HG03521 (cell line): ENCODE measurements around the gene SEC14L6.

ENCODE experiments used
- ATAC-seq: cut with Tn5 transposase; IDR thresholded peaks from one replicate; pipeline ENCODE4 v1.9.1; 2021; ENCODE audit warnings: mild to moderate bottlenecking, moderate library complexity; ENCODE audit not compliant: unreplicated experiment

Gene SEC14L6

DNA sequence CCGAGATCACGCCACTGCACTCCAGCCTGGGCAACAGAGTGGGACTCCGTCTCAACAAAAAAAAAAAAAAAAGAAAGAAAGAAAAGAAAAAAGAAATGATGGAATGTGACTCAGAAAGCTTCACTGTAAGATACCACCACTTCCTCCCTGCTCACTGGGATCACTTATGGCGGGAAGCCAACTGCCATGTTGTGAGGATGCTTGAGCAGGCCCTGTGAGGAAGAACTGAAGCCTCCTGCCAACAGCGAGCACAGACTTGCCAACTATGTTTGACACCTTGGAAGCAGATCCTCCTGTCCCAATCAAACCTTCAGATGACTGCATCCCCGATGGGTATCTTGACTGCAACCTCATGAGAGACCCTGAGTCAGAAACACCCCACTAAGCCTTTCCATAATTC is 8.3 kb downstream of the SEC14L6 start:
- no peak for ATAC-seq

GRCh38 chr22:30537083-30537731 is 9.3 kb downstream of the SEC14L6 start:
- ATAC-seq, result no peak

DNA sequence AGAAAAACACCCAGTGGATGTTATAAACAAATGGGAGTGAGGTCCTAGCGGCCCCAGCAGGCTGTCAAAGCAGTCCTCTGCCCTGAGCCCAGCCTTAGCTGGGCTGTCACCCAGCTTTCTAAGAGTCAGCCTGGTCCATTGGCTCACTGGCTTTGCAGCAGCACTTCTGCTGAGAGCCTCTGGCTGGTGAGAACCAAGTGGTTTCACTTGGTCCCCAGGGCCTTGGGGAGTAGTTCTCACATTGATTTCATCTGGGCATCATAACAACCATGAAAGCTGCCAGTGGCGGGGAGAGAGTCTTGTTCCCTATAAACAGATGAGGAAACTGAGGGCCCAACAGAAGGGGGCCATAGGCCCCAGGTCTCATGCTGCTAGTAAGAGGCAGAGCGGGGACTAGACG is 11.4 kb downstream of the SEC14L6 start:
- no peak for ATAC-seq

- ATAC-seq, result no peak
Observed at GRCh38 chr22:30531651-30532608, 14.6 kb downstream of the SEC14L6 start.

GRCh38 chr22:30526656-30527055 is 19.9 kb downstream of the SEC14L6 start:
- no peak for ATAC-seq

GRCh38 chr22:30523646-30524489 is 22.7 kb downstream of the SEC14L6 start:
- no peak for ATAC-seq

DNA sequence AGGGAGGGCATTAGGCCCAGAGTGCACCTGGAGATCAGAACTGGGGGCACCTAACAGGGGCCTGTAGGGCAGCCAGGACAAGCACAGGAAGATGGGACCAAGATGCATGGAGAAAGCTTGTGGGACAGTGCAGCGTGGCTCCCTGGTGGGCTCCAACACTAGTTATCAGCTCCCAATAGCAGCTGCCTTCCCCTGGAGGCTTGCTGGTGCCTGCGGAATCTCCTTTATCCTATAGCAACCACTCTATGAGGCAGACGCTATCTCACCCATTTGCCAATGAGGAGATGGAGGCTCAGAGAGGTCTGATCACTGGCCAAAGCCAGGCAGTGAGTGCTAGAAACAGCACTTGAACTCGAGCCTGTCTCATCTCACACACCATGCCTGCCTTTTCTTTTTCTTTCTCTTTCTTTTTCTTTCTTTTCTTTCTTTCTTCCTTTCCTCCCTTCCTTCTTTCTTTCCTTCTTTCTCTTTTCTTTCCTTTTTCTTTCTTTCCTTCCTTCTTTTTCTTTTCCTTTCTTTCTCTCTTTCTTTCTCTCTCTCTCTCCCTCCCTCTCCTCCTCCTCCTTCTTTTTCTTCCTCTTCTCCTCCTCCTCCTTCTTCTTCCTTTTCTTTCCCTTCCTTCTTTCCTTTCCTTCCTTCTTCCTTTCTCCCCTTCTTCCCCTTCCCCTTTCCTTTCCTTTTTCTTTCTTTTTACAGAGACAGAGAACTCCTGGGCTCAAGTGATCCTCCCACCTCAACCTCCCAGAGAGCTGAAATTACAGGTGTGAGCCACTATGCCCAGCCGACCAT is 25.0 kb downstream of the SEC14L6 start:
- ATAC-seq, result no peak

- no peak for ATAC-seq
Observed at GRCh38 chr22:30519842-30520425, 26.6 kb downstream of the SEC14L6 start.

GRCh38 chr22:30516731-30517130 is 29.8 kb downstream of the SEC14L6 start:
- ATAC-seq, result no peak

- ATAC-seq, result no peak
Observed at GRCh38 chr22:30516273-30516672, 30.3 kb downstream of the SEC14L6 start.

DNA sequence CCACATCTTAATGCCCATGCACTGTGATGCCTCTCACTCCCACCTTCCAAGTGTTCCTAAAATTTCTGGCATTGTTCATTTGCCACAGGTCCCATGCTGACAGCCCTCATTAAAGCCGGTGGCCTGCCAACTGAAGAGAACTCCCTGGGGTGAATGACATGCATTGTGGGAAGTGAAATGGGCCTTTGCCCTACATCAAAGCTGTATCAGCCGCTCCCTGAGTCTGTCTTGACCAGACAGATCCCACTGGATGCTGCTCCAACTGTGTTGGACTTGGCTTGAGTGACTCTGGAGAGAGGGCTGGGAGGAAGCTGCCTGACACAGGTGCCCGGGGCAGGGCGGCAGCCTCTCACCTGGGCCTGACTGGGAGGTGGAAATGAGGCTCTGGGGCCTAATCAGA is 32.3 kb downstream of the SEC14L6 start:
- no peak for ATAC-seq

DNA sequence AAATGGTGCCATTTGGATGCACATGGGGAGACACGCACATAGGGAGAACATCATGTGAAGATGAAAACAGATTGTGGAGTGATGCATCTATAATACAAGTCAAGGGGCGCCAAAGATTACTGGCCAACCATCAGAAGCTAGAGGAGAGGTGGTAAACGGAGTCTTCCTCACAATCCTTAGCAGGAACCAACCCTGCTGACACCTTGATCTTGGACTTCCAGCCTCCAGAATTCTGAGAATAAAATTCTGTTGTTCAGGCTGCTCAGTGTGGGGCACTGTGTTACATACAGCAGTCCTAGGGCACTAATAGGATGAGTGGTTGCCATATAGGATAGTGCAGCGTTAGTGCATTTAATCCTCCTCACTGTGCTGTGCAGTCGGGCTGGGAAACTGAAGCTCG is 33.1 kb downstream of the SEC14L6 start:
- no peak for ATAC-seq

- no peak for ATAC-seq
Observed at GRCh38 chr22:30511911-30512310, 34.6 kb downstream of the SEC14L6 start.

- no peak for ATAC-seq
Observed at GRCh38 chr22:30511109-30511508, 35.4 kb downstream of the SEC14L6 start.

- ATAC-seq, result no peak
Observed at GRCh38 chr22:30508216-30508615, 38.3 kb downstream of the SEC14L6 start.

GRCh38 chr22:30507670-30508069 is 38.9 kb downstream of the SEC14L6 start:
- ATAC-seq, result no peak

DNA sequence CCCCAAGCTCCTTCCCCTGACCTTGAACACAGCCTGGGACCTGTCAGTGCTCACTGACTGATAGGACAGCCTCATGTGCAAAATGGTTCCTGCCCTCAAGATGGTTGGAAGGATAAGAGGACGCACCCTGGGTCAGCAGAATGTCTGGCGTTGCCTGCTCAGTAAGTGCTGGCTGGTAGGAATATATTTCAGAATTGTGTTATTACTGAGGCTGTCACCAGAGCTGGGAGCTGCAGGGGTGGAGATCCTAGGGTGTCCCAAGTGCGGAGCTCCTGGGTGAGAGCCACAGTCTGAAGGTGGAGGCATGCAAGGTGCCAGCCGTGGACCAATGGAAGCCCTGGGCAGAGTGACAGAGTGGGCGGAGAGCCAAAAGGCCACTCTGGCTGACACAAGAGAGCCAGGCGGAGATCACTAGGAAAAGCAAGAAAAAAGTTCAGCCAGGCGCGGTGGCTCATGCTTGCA is 40.0 kb downstream of the SEC14L6 start:
- no peak for ATAC-seq

- no peak for ATAC-seq
Observed at GRCh38 chr22:30503551-30503950, 43.0 kb downstream of the SEC14L6 start.

GRCh38 chr22:30502911-30503310 is 43.6 kb downstream of the SEC14L6 start:
- no peak for ATAC-seq

DNA sequence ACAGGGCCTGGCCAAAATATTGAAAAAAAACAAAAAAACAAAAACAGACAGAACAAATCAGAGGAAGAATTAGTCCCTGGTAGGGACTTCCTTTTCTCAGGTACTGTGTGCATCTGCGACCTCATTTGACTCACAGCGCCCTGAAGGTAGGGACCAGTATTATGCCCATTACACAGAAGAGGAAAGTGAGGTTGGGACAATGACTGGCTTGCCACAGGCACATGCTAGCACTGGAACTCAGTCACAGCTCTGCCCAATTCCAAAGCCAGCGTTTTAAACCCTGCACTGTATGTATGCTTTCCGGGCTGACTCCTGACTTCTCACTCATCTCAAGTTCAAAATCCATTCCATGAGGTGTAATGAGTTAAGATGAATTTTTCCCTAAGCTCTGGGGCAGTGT is 44.4 kb downstream of the SEC14L6 start:
- no peak for ATAC-seq
